Panc1 (cell line): ENCODE measurements around the gene KCNQ2. TPM values are rescaled to one million over a fixed set of nuclear protein-coding genes. Genes with fewer than 3 reads are reported as not detected.

ENCODE experiments used
- ATAC-seq: fragments of 200-7000 bp; cut with Tn5 transposase; 2 replicates; pipeline ENCODE4 v1.9.1; 2020; ENCODE audit warnings: mild to moderate bottlenecking, moderate library complexity
- BruUV-seq: library from RNA; stranded (reverse); fragments of 400-500 nt; replicated peaks from 2 replicates; lab custom pipeline; 2021; lab: Mats Ljungman, UMichigan
- CTCF ChIA-PET: fragments of 300-600 bp; sonication (Branson Sonifier 250); formaldehyde crosslinking; loops from one replicate; lab custom pipeline; 2022; ENCODE audit warnings: antibody characterized with exemption; lab: Charles Lee
- POLR2A ChIA-PET: fragments of 300-600 bp; sonication (Branson Sonifier 250); formaldehyde crosslinking; loops from one replicate; lab custom pipeline; 2022; ENCODE audit warnings: antibody characterized with exemption; lab: Charles Lee
- DNase-seq: peaks from one replicate; pipeline ENCODE4 v3.0.0-alpha.2; 2010; ENCODE audit warnings: low read depth, low spot score
- H3K27ac ChIP-seq: 2 replicates; pipeline ENCODE4 v1.5.1; 2011; ENCODE audit warnings: mild to moderate bottlenecking, low read length, inconsistent platforms
- H3K27me3 ChIP-seq: fragments of 200-500 bp; sonication (Bioruptor generic); 2 replicates; pipeline ENCODE4 v1.6.0; 2014; ENCODE audit warnings: low read length, inconsistent platforms; ENCODE audit not compliant: control insufficient read depth, insufficient read depth
- H3K36me3 ChIP-seq: fragments of 200-500 bp; sonication (Bioruptor generic); 2 replicates; pipeline ENCODE4 v1.5.1; 2014; ENCODE audit warnings: inconsistent platforms, mild to moderate bottlenecking, low read length, moderate library complexity; ENCODE audit not compliant: control insufficient read depth, insufficient read depth
- H3K4me1 ChIP-seq: 2 replicates; pipeline ENCODE4 v1.5.1; 2011; ENCODE audit warnings: inconsistent platforms, mild to moderate bottlenecking, low read length, moderate library complexity; ENCODE audit not compliant: control insufficient read depth, insufficient read depth
- H3K4me3 ChIP-seq, 2 experiments: 2 replicates each; pipeline ENCODE4 v1.5.1; 2011 to 2012; ENCODE audit warnings: low read depth in 2 of 2, low read length in 2 of 2, mild to moderate bottlenecking in 2 of 2, inconsistent platforms in 1 of 2, moderate library complexity in 1 of 2
- H3K9me3 ChIP-seq: fragments of 200-500 bp; sonication (Bioruptor generic); 2 replicates; pipeline ENCODE4 v1.5.1; 2014; ENCODE audit warnings: low read depth, mild to moderate bottlenecking, inconsistent platforms, low read length, moderate library complexity; ENCODE audit not compliant: control insufficient read depth, insufficient read depth
- POLR2AphosphoS5 ChIP-seq: IDR thresholded peaks from 2 replicates; pipeline ENCODE4 v1.6.1; 2012; ENCODE audit warnings: mild to moderate bottlenecking, low read depth, low read length, moderate library complexity
- SIN3A ChIP-seq: IDR thresholded peaks from 2 replicates; pipeline ENCODE4 v1.6.1; 2012; ENCODE audit warnings: low read depth, mild to moderate bottlenecking, low read length, moderate library complexity, borderline replicate concordance; ENCODE audit not compliant: insufficient read depth
- TCF7L2 ChIP-seq: IDR thresholded peaks from 2 replicates; pipeline ENCODE4 v1.6.1; 2011; ENCODE audit warnings: mild to moderate bottlenecking, low read depth, low read length, inconsistent platforms
- in situ Hi-C: cut with HindIII; loops from 2 replicates; pipeline ENCODE4 v1.10.0; 2016; ENCODE audit warnings: low sequenced_read_pairs, low pct_unique_long_range_greater_than_20kb
- intact Hi-C: fragments of 100-400 bp; cut with micrococcal nuclease; formaldehyde crosslinking; loops from one replicate; pipeline ENCODE4 v1.10.0; 2022; ENCODE audit not compliant: unreplicated experiment
- total RNA-seq: library from RNA; stranded (reverse); gene quantifications from one replicate; pipeline ENCODE4 v1.2.1, GENCODE V29; 2021; ENCODE audit not compliant: unreplicated experiment
- TF ChIP-seq, protein P1 (sequence below), 2 experiments: IDR thresholded peaks; 2 replicates each; pipeline ENCODE4 v1.6.1; 2011 to 2012; ENCODE audit warnings: low read depth in 2 of 2, control low read depth in 1 of 2, low read length in 1 of 2, mild to moderate bottlenecking in 1 of 2, moderate library complexity in 1 of 2; ENCODE audit not compliant: insufficient read depth in 1 of 2
- TF ChIP-seq, protein P2 (sequence below): fragments of 450-650 bp; IDR thresholded peaks from 2 replicates; pipeline ENCODE4 v1.5.1; 2017; ENCODE audit warnings: mild to moderate bottlenecking

Gene KCNQ2
- total RNA-seq, 1 experiment from 2014 or later = 19.4 TPM

DNA sequence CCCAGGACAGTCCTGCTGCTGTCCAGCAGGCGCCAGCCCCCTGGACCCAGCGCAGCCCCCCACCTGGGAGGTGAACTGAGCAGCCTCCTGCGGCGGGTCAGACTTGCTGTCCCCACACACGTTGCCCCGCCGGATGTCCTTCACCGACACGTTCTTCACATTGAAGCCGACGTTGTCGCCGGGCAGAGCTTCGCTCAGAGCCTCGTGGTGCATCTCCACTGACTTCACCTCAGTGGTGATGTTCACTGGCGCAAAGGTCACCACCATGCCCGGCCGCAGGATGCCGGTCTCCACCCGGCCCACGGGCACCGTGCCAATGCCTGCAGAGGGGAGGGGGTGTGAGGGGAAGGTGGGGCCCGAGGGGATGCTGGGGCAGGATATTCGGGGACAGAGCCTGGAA, 18.0 kb upstream of the KCNQ2 start:
- Histone ChIP-seq H3K36me3 (no peaks in the 10 kb centered on the region), H3K4me3 (no peak overlapping the region), H3K9me3 (no peaks in the 10 kb centered on the region), H3K27me3 (no peaks in the 10 kb centered on the region), H3K4me1 (peaks cover 4% of the 10 kb centered on the region), H3K27ac (no peak overlapping the region)
- in situ Hi-C loops (no loop called here), intact Hi-C loops (no loop called here)
- POLR2A ChIA-PET = no interaction called here
- no peak for ATAC-seq
- DNase-seq = no peak
- BruUV-seq = no TSS peak
- TF ChIP-seq, protein P1, sequence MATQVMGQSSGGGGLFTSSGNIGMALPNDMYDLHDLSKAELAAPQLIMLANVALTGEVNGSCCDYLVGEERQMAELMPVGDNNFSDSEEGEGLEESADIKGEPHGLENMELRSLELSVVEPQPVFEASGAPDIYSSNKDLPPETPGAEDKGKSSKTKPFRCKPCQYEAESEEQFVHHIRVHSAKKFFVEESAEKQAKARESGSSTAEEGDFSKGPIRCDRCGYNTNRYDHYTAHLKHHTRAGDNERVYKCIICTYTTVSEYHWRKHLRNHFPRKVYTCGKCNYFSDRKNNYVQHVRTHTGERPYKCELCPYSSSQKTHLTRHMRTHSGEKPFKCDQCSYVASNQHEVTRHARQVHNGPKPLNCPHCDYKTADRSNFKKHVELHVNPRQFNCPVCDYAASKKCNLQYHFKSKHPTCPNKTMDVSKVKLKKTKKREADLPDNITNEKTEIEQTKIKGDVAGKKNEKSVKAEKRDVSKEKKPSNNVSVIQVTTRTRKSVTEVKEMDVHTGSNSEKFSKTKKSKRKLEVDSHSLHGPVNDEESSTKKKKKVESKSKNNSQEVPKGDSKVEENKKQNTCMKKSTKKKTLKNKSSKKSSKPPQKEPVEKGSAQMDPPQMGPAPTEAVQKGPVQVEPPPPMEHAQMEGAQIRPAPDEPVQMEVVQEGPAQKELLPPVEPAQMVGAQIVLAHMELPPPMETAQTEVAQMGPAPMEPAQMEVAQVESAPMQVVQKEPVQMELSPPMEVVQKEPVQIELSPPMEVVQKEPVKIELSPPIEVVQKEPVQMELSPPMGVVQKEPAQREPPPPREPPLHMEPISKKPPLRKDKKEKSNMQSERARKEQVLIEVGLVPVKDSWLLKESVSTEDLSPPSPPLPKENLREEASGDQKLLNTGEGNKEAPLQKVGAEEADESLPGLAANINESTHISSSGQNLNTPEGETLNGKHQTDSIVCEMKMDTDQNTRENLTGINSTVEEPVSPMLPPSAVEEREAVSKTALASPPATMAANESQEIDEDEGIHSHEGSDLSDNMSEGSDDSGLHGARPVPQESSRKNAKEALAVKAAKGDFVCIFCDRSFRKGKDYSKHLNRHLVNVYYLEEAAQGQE (IDR thresholded peaks at IDR 0.05; ENCODE audit: insufficient read depth in 1 of 2, low read depth in 2 of 2, low read length in 1 of 2) = no peak
- TF ChIP-seq POLR2AphosphoS5 (no peak), TCF7L2 (no peak), SIN3A (no peak)
- TF ChIP-seq, protein P2, sequence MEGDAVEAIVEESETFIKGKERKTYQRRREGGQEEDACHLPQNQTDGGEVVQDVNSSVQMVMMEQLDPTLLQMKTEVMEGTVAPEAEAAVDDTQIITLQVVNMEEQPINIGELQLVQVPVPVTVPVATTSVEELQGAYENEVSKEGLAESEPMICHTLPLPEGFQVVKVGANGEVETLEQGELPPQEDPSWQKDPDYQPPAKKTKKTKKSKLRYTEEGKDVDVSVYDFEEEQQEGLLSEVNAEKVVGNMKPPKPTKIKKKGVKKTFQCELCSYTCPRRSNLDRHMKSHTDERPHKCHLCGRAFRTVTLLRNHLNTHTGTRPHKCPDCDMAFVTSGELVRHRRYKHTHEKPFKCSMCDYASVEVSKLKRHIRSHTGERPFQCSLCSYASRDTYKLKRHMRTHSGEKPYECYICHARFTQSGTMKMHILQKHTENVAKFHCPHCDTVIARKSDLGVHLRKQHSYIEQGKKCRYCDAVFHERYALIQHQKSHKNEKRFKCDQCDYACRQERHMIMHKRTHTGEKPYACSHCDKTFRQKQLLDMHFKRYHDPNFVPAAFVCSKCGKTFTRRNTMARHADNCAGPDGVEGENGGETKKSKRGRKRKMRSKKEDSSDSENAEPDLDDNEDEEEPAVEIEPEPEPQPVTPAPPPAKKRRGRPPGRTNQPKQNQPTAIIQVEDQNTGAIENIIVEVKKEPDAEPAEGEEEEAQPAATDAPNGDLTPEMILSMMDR = no peak
- CTCF ChIA-PET = no interaction called here

DNA sequence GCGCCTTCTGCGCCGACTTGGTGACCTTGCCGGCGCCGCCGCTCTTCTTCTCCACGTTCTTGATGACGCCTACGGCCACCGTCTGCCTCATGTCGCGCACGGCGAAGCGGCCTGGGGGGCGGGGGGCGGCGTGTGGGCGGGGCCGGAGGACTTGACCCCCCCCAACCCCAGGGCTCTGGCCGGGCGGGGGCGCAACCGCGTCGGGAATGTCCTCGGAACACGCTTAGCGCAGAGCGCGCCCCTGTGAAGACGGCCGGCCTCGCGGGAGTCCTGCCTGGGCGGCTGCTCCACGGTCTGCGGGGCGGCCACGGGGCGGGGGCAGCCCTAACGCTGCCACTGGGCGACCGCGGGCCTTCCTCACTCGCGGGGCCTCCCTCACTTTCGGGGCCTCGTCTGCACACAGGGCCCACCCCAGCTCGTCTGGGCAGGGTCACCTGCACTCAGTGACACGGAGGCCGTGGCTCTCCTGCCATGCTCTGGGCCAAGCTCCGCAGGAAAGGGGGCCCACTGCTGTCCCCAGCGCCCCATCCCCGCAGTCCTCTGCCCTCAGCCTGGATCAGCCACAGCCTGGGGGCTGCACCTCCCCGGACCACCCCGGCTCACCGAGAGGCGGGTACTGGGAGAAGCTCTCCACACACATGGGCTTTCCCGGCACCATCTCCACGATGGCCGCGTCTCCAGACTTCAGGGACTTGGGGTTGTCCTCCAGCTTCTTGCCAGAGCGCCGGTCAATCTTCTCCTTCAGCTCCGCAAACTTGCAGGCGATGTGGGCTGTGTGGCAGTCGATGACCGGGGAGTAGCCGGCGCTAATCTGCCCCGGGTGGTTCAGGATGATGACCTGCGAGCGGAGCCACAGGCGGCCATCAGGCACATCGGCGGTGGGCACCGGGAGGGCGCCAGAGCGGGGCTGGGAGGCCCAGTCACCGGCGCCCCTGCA, 16.1 kb upstream of the KCNQ2 start:
- BruUV-seq = TSS peak; percentile 89
- CTCF ChIA-PET = no interaction called here
- intact Hi-C loops (no loop called here), in situ Hi-C loops (no loop called here)
- Histone ChIP-seq H3K4me1 (peaks cover 12% of the 10 kb centered on the region), H3K9me3 (no peaks in the 10 kb centered on the region), H3K27me3 (no peaks in the 10 kb centered on the region), H3K36me3 (no peaks in the 10 kb centered on the region), H3K4me3 (no peak overlapping the region), H3K27ac (no peak overlapping the region)
- POLR2A ChIA-PET = no interaction called here
- no peak for ATAC-seq
- no peak for DNase-seq
- TF ChIP-seq TCF7L2 = no peak
- TF ChIP-seq SIN3A = no peak
- TF ChIP-seq, protein P2 = no peak
- no peak for TF ChIP-seq POLR2AphosphoS5
- TF ChIP-seq, protein P1 (IDR thresholded peaks at IDR 0.05; ENCODE audit: insufficient read depth in 1 of 2, low read depth in 2 of 2, low read length in 1 of 2) = no peak
